GM23338 (cell line): ENCODE measurements around the gene PINK1. TPM values are rescaled to one million over a fixed set of nuclear protein-coding genes. Genes with fewer than 3 reads are reported as not detected.

ENCODE experiments used
- ATAC-seq: fragments of 200-7000 bp; cut with Tn5 transposase; 3 replicates; pipeline ENCODE4 v1.9.1; 2020
- DNase-seq: peaks from one replicate; pipeline ENCODE4 v3.0.0-alpha.2; 2015; ENCODE audit warnings: low spot score
- H2AFZ ChIP-seq: fragments of 200-600 bp; sonication (generic); 2 replicates; pipeline ENCODE4 v1.8.0; 2016; ENCODE audit warnings: antibody characterized with exemption, mild to moderate bottlenecking, moderate library complexity
- H3F3A ChIP-seq: fragments of 200-600 bp; sonication (generic); replicated peaks from 2 replicates; pipeline ENCODE4 v1.8.0; 2017; ENCODE audit warnings: antibody characterized with exemption, mixed run types, low read depth
- H3K27ac ChIP-seq: fragments of 200-600 bp; sonication (generic); 2 replicates; pipeline ENCODE4 v1.6.1; 2016; ENCODE audit warnings: low read depth
- H3K27me3 ChIP-seq: fragments of 200-600 bp; sonication (generic); 2 replicates; pipeline ENCODE4 v1.8.0; 2016; ENCODE audit warnings: mild to moderate bottlenecking, mixed run types, moderate library complexity; ENCODE audit not compliant: insufficient read depth
- H3K36me3 ChIP-seq: fragments of 200-600 bp; sonication (generic); 2 replicates; pipeline ENCODE4 v1.8.0; 2016; ENCODE audit warnings: mild to moderate bottlenecking; ENCODE audit not compliant: insufficient read depth
- H3K4me1 ChIP-seq: fragments of 200-600 bp; sonication (generic); 2 replicates; pipeline ENCODE4 v1.8.0; 2016; ENCODE audit warnings: mild to moderate bottlenecking, moderate library complexity; ENCODE audit not compliant: insufficient read depth
- H3K4me2 ChIP-seq: fragments of 200-600 bp; sonication (generic); 2 replicates; pipeline ENCODE4 v1.7.1; 2017; ENCODE audit warnings: mixed run types
- H3K4me3 ChIP-seq: fragments of 200-600 bp; sonication (generic); 2 replicates; pipeline ENCODE4 v1.6.1; 2016; ENCODE audit warnings: mixed run types
- H3K79me2 ChIP-seq: fragments of 200-600 bp; sonication (generic); replicated peaks from 2 replicates; pipeline ENCODE4 v1.8.0; 2017; ENCODE audit warnings: mild to moderate bottlenecking; ENCODE audit not compliant: insufficient read depth
- H3K9me2 ChIP-seq: fragments of 200-600 bp; sonication (generic); 2 replicates; pipeline ENCODE4 v1.8.0; 2017; ENCODE audit not compliant: insufficient read depth
- H4K20me1 ChIP-seq: fragments of 200-600 bp; sonication (generic); replicated peaks from 2 replicates; pipeline ENCODE4 v1.8.0; 2017; ENCODE audit warnings: mild to moderate bottlenecking; ENCODE audit not compliant: insufficient read depth
- H3K27ac Mint-ChIP-seq: 2 replicates; pipeline ENCODE4 v1.8.0; 2020; ENCODE audit warnings: inconsistent platforms, mild to moderate bottlenecking, moderate library complexity, mixed read lengths
- H3K27me3 Mint-ChIP-seq: 3 replicates; pipeline ENCODE4 v1.8.0; 2022; ENCODE audit warnings: low read depth, mild to moderate bottlenecking, moderate library complexity, mixed read lengths, inconsistent platforms; ENCODE audit not compliant: insufficient read depth, poor library complexity
- H3K36me3 Mint-ChIP-seq: 3 replicates; pipeline ENCODE4 v1.8.0; 2021; ENCODE audit warnings: low read depth, mild to moderate bottlenecking, inconsistent platforms, moderate library complexity, mixed read lengths
- H3K4me1 Mint-ChIP-seq: 3 replicates; pipeline ENCODE4 v1.8.0; 2020; ENCODE audit warnings: mild to moderate bottlenecking, inconsistent platforms, mixed read lengths
- H3K4me3 Mint-ChIP-seq: 3 replicates; pipeline ENCODE4 v1.8.0; 2021; ENCODE audit warnings: moderate library complexity, mild to moderate bottlenecking, inconsistent platforms, mixed read lengths
- H3K9me3 Mint-ChIP-seq: 3 replicates; pipeline ENCODE4 v1.8.0; 2020; ENCODE audit warnings: moderate library complexity, mild to moderate bottlenecking, inconsistent platforms, mixed read lengths
- CREB1 ChIP-seq: fragments of 250-450 bp; sonication (Bioruptor Pico); IDR thresholded peaks from 2 replicates; pipeline ENCODE4 v1.5.0; 2020; ENCODE audit warnings: low read depth, mild to moderate bottlenecking, moderate library complexity
- CTCF ChIP-seq, 2 experiments: fragments of 200-600 bp in 1 of 2; sonication (generic) in 1 of 2; conservative IDR thresholded peaks; 2 replicates each; pipeline versions ENCODE4 v1.5.1 to v1.6.1; 2016 to 2017; ENCODE audit warnings: antibody characterized with exemption in 2 of 2, low read depth in 2 of 2, mild to moderate bottlenecking in 2 of 2, moderate library complexity in 1 of 2
- ETS1 ChIP-seq: IDR thresholded peaks from 2 replicates; pipeline ENCODE4 v1.6.1; 2016; ENCODE audit warnings: antibody characterized with exemption
- EZH2 ChIP-seq: fragments of 200-600 bp; sonication (generic); IDR thresholded peaks from one replicate; pipeline ENCODE4 v1.8.0; 2017; ENCODE audit warnings: antibody characterized with exemption, mild to moderate bottlenecking, low read depth; ENCODE audit not compliant: unreplicated experiment
- EZH2phosphoT487 ChIP-seq: fragments of 200-600 bp; sonication (generic); IDR thresholded peaks from one replicate; pipeline ENCODE4 v1.8.1; 2018; ENCODE audit warnings: antibody characterized with exemption; ENCODE audit not compliant: unreplicated experiment
- JUNB ChIP-seq: IDR thresholded peaks from one replicate; pipeline ENCODE4 v1.6.1; 2016; ENCODE audit warnings: antibody characterized with exemption; ENCODE audit not compliant: unreplicated experiment
- NANOG ChIP-seq: IDR thresholded peaks from 2 replicates; pipeline ENCODE4 v1.6.1; 2016; ENCODE audit warnings: antibody characterized with exemption, borderline replicate concordance
- POLR2AphosphoS5 ChIP-seq: IDR thresholded peaks from 2 replicates; pipeline ENCODE4 v1.6.1; 2016; ENCODE audit warnings: antibody characterized with exemption, low read depth
- REST ChIP-seq: IDR thresholded peaks from one replicate; pipeline ENCODE4 v1.6.1; 2018; ENCODE audit warnings: antibody characterized with exemption; ENCODE audit not compliant: unreplicated experiment
- STAT1 ChIP-seq: IDR thresholded peaks from one replicate; pipeline ENCODE4 v1.6.1; 2016; ENCODE audit warnings: antibody characterized with exemption; ENCODE audit not compliant: unreplicated experiment
- ZNF114 ChIP-seq: fragments of 250-450 bp; sonication (Bioruptor Pico); IDR thresholded peaks from 2 replicates; pipeline ENCODE4 v1.5.0; 2020; ENCODE audit warnings: mild to moderate bottlenecking, moderate library complexity
- ZNF331 ChIP-seq: fragments of 250-450 bp; sonication (Bioruptor Pico); IDR thresholded peaks from 2 replicates; pipeline ENCODE4 v1.5.0; 2020; ENCODE audit warnings: low read depth, mild to moderate bottlenecking, moderate library complexity
- ZNF462 ChIP-seq: fragments of 250-450 bp; sonication (Bioruptor Pico); IDR thresholded peaks from 2 replicates; pipeline ENCODE4 v1.5.0; 2020; ENCODE audit warnings: mild to moderate bottlenecking, moderate library complexity
- polyA plus RNA-seq: library from polyadenylated mRNA; unstranded; fragments of >200 nt; fragmentation: Nextera tagmentation; extraction: Ambion mirVana; gene quantifications from 2 replicates; pipeline ENCODE4 v1.2.1, GENCODE V29; 2016
- total RNA-seq: library from RNA; depleted of rRNA; stranded (reverse); fragments of >200 nt; shearing (Covaris generic); gene quantifications from 2 replicates; pipeline ENCODE4 v1.2.3, GENCODE V29; 2014

PINK1 gene
- total and polyA plus RNA-seq, 2 experiments from 2014 or later, result 20.8 to 42.7 TPM

- no peaks in the 10 kb centered on the region; the same call in 2 of the 3 replicates for H3K36me3 Mint-ChIP-seq
- Histone ChIP-seq H3K27me3 (no peaks in the 10 kb centered on the region), H3K27ac (no peak overlapping the region), H3K4me3 (no peak overlapping the region), H3K4me2 (no peak overlapping the region), H3K4me1 (no peaks in the 10 kb centered on the region), H3K79me2 (no peaks in the 10 kb centered on the region), H4K20me1 (no peaks in the 10 kb centered on the region), H3F3A (no peaks in the 10 kb centered on the region), H3K36me3 (no peaks in the 10 kb centered on the region), H3K9me2 (peaks cover 8% of the 10 kb centered on the region; the same call in 1 of the 2 replicates), H2AFZ (no peak overlapping the region)
- H3K4me1 Mint-ChIP-seq, result 0 out of 3 replicates have a peak, but pooled peaks cover 3% of the 10 kb centered on the region
- H3K9me3 Mint-ChIP-seq, result no peaks in the 10 kb centered on the region
- H3K27me3 Mint-ChIP-seq, result peaks cover 4% of the 10 kb centered on the region
- TF ChIP-seq NANOG, result no peak
- no peak for TF ChIP-seq POLR2AphosphoS5
- TF ChIP-seq JUNB, result no peak
- no peak for TF ChIP-seq ZNF114 (CRISPR knock-in tag)
- TF ChIP-seq EZH2phosphoT487, result no peak
- no peak for TF ChIP-seq ZNF331 (CRISPR knock-in tag)
- TF ChIP-seq ZNF462, result no peak
- TF ChIP-seq ETS1, result no peak
- TF ChIP-seq STAT1, result no peak
- TF ChIP-seq CREB1 (CRISPR knock-in tag), result no peak
- TF ChIP-seq REST, result no peak
- no peak for TF ChIP-seq EZH2
- no peak for TF ChIP-seq CTCF (conservative IDR thresholded peaks at IDR 0.05; ENCODE audit: low read depth in 2 of 2)
- DNase-seq (no peak), ATAC-seq (no peak)
- no peak overlapping the region for H3K4me3 Mint-ChIP-seq
- no peak overlapping the region for H3K27ac Mint-ChIP-seq
Measured at GRCh38 chr1:20597650-20598049, 35.6 kb upstream of the PINK1 start.
